ENCODE results near the gene P2RX2.

Gene P2RX2

DNA sequence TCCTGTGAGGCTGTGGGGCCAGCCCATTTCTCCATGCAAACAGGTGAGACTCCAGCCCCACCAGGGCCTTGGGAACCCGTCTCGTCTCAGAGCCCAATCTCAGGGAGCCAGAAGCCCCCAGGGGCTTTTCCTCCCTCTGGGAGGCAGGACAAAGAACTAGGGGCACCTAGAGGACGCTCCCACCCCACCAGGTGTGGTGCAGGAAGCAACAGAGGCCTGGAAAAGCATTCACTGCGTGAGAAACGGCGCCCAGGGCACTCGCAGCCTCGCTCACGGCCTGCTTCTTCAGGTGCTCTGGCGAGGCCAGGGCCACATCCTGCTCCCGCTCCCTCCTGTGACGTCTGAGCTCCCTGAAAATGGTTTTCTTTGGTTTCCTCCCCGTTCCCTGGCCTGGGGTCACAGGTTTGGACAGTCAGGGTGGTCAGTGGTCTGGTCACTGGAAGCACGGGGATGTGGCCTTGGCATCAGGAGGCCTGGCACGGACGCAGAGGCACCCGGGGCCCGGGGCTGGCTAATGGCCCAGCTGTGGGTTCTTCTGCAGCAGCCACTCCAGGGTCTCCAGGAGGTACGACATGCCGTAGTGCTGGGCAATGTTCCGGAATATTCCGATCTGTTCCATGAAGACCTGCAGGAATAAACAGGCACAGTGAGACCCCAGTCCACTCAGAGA is 5.7 kb downstream of the P2RX2 start:
- H3K27me3 ChIP-seq (ENCODE audit: low read depth, low read length) = no peaks in the 10 kb centered on the region

GRCh38 chr12:132624910-132625630 is 6.5 kb downstream of the P2RX2 start:
- Histone ChIP-seq H3K9me3 (ENCODE audit: control insufficient read depth in 1 of 2, low read length in 2 of 2) (no peaks in the 10 kb centered on the region), H3K27ac (ENCODE audit: low read length) (no peak overlapping the region), H3K27me3 (ENCODE audit: low read depth, low read length) (no peaks in the 10 kb centered on the region), H3K4me3 (ENCODE audit: low read depth in 1 of 2, low read length in 2 of 2) (no peak overlapping the region), H3K36me3 (ENCODE audit: control insufficient read depth in 1 of 2, insufficient read depth in 2 of 2, low read length in 2 of 2) (peaks cover 7 to 29% of the 10 kb centered on the region in 2 donors), H3K4me1 (ENCODE audit: control insufficient read depth in 1 of 2, insufficient read depth in 2 of 2, low read length in 2 of 2) (peaks cover 6 to 14% of the 10 kb centered on the region in 2 donors)

More for the DNA sequence above, 5.7 kb downstream of the P2RX2 start:
- Histone ChIP-seq H3K27ac (ENCODE audit: low read length) (no peak overlapping the region), H3K4me1 (ENCODE audit: control insufficient read depth in 1 of 2, insufficient read depth in 2 of 2, low read length in 2 of 2) (peaks cover 6 to 14% of the 10 kb centered on the region in 2 donors), H3K9me3 (ENCODE audit: control insufficient read depth in 1 of 2, low read length in 2 of 2) (no peaks in the 10 kb centered on the region), H3K4me3 (ENCODE audit: low read depth in 1 of 2, low read length in 2 of 2) (no peak overlapping the region), H3K36me3 (ENCODE audit: control insufficient read depth in 1 of 2, insufficient read depth in 2 of 2, low read length in 2 of 2) (peaks cover 0 to 27% of the 10 kb centered on the region in 2 donors)

GRCh38 chr12:132625731-132626430 is 7.3 kb downstream of the P2RX2 start:
- no peaks in the 10 kb centered on the region for H3K9me3 ChIP-seq (ENCODE audit: control insufficient read depth in 1 of 2, low read length in 2 of 2)
- H3K36me3 ChIP-seq (ENCODE audit: control insufficient read depth in 1 of 2, insufficient read depth in 2 of 2, low read length in 2 of 2) = peaks cover 7 to 36% of the 10 kb centered on the region in 2 donors
- H3K4me1 ChIP-seq (ENCODE audit: control insufficient read depth in 1 of 2, insufficient read depth in 2 of 2, low read length in 2 of 2) = peaks cover 6 to 14% of the 10 kb centered on the region in 2 donors

DNA sequence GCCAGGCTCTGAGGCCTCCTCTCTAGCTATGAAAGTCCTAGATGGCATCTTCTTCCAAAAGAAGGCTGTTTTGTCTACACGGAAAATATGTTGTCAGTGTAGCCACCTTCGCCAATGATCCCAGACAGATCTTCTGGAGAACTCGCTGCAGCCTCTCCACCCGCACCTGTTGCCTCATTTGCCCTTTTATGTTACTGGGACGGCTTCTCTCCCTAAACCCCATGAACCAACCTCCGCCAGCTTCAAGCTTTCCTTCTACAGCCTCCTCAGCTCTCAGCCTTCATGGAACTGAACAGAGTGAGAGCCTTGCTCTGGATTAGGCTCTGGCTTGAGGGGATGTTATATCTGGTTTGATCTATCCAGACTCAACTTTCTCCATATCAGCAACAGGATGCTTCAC is 10.8 kb downstream of the P2RX2 start:
- Histone ChIP-seq H3K9me3 (ENCODE audit: control insufficient read depth in 1 of 2, low read length in 2 of 2) (no peaks in the 10 kb centered on the region), H3K4me3 (ENCODE audit: low read depth in 1 of 2, low read length in 2 of 2) (no peak overlapping the region), H3K27me3 (ENCODE audit: low read depth, low read length) (no peaks in the 10 kb centered on the region), H3K27ac (ENCODE audit: low read length) (no peak overlapping the region), H3K4me1 (ENCODE audit: control insufficient read depth in 1 of 2, insufficient read depth in 2 of 2, low read length in 2 of 2) (no peaks in the 10 kb centered on the region), H3K36me3 (ENCODE audit: control insufficient read depth in 1 of 2, insufficient read depth in 2 of 2, low read length in 2 of 2) (peaks cover 21 to 65% of the 10 kb centered on the region in 2 donors)

More at GRCh38 chr12:132625731-132626430, 7.3 kb downstream of the P2RX2 start:
- Histone ChIP-seq H3K27ac (ENCODE audit: low read length) (no peak overlapping the region), H3K4me3 (ENCODE audit: low read depth in 1 of 2, low read length in 2 of 2) (no peak overlapping the region), H3K27me3 (ENCODE audit: low read depth, low read length) (no peaks in the 10 kb centered on the region)

GRCh38 chr12:132630672-132631071 is 12.1 kb downstream of the P2RX2 start:
- H3K27me3 ChIP-seq (ENCODE audit: low read depth, low read length) = no peaks in the 10 kb centered on the region
- H3K27ac ChIP-seq (ENCODE audit: low read length) = no peak overlapping the region
- peaks cover 26 to 61% of the 10 kb centered on the region in 2 donors for H3K36me3 ChIP-seq (ENCODE audit: control insufficient read depth in 1 of 2, insufficient read depth in 2 of 2, low read length in 2 of 2)
- H3K9me3 ChIP-seq (ENCODE audit: control insufficient read depth in 1 of 2, low read length in 2 of 2) = no peaks in the 10 kb centered on the region
- no peak overlapping the region for H3K4me3 ChIP-seq (ENCODE audit: low read depth in 1 of 2, low read length in 2 of 2)
- no peaks in the 10 kb centered on the region for H3K4me1 ChIP-seq (ENCODE audit: control insufficient read depth in 1 of 2, insufficient read depth in 2 of 2, low read length in 2 of 2)

DNA sequence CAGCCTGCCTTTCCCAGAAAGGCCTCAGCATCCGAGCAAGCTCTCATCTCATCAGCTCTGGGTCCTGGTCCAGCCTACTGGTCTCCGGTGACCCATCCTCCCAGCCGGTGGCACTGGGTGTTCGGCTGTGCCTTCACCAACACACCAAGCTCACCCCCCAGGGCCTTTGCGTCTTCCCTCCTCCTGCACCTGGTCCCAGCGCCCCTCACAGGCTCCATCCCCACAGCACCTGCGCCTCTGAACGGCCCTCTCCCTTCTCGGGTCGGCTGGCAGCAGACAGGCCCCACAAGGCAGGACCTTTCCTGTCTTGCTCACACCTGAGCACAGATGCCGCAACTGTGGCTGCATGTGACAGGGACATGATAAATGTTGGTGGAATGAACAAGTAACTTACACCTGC is 13.1 kb downstream of the P2RX2 start:
- no peaks in the 10 kb centered on the region for H3K9me3 ChIP-seq (ENCODE audit: control insufficient read depth in 1 of 2, low read length in 2 of 2)
- no peaks in the 10 kb centered on the region for H3K27me3 ChIP-seq (ENCODE audit: low read depth, low read length)
- no peaks in the 10 kb centered on the region for H3K4me1 ChIP-seq (ENCODE audit: control insufficient read depth in 1 of 2, insufficient read depth in 2 of 2, low read length in 2 of 2)
- no peak overlapping the region for H3K4me3 ChIP-seq (ENCODE audit: low read depth in 1 of 2, low read length in 2 of 2)
- H3K36me3 ChIP-seq (ENCODE audit: control insufficient read depth in 1 of 2, insufficient read depth in 2 of 2, low read length in 2 of 2) = peaks cover 30 to 64% of the 10 kb centered on the region in 2 donors
- no peak overlapping the region for H3K27ac ChIP-seq (ENCODE audit: low read length)

- no peaks in the 10 kb centered on the region for H3K4me1 ChIP-seq (ENCODE audit: control insufficient read depth in 1 of 2, insufficient read depth in 2 of 2, low read length in 2 of 2)
- H3K36me3 ChIP-seq (ENCODE audit: control insufficient read depth in 1 of 2, insufficient read depth in 2 of 2, low read length in 2 of 2) = peaks cover 35 to 73% of the 10 kb centered on the region in 2 donors
- H3K27me3 ChIP-seq (ENCODE audit: low read depth, low read length) = no peaks in the 10 kb centered on the region
- H3K4me3 ChIP-seq (ENCODE audit: low read depth in 1 of 2, low read length in 2 of 2) = no peak overlapping the region
- no peaks in the 10 kb centered on the region for H3K9me3 ChIP-seq (ENCODE audit: control insufficient read depth in 1 of 2, low read length in 2 of 2)
- H3K27ac ChIP-seq (ENCODE audit: low read length) = no peak overlapping the region
Measured at GRCh38 chr12:132632521-132633228, 14.1 kb downstream of the P2RX2 start.

- Histone ChIP-seq H3K36me3 (ENCODE audit: control insufficient read depth in 1 of 2, insufficient read depth in 2 of 2, low read length in 2 of 2) (peaks cover 39 to 78% of the 10 kb centered on the region in 2 donors), H3K27ac (ENCODE audit: low read length) (no peak overlapping the region), H3K27me3 (ENCODE audit: low read depth, low read length) (no peaks in the 10 kb centered on the region), H3K9me3 (ENCODE audit: control insufficient read depth in 1 of 2, low read length in 2 of 2) (no peaks in the 10 kb centered on the region), H3K4me3 (ENCODE audit: low read depth in 1 of 2, low read length in 2 of 2) (no peak overlapping the region), H3K4me1 (ENCODE audit: control insufficient read depth in 1 of 2, insufficient read depth in 2 of 2, low read length in 2 of 2) (no peaks in the 10 kb centered on the region)
Measured at GRCh38 chr12:132633398-132633797, 14.8 kb downstream of the P2RX2 start.

- Histone ChIP-seq H3K27me3 (ENCODE audit: low read depth, low read length) (no peaks in the 10 kb centered on the region), H3K9me3 (ENCODE audit: control insufficient read depth in 1 of 2, low read length in 2 of 2) (no peaks in the 10 kb centered on the region), H3K36me3 (ENCODE audit: control insufficient read depth in 1 of 2, insufficient read depth in 2 of 2, low read length in 2 of 2) (peaks cover 39 to 76% of the 10 kb centered on the region in 2 donors), H3K4me1 (ENCODE audit: control insufficient read depth in 1 of 2, insufficient read depth in 2 of 2, low read length in 2 of 2) (no peaks in the 10 kb centered on the region), H3K27ac (ENCODE audit: low read length) (no peak overlapping the region), H3K4me3 (ENCODE audit: low read depth in 1 of 2, low read length in 2 of 2) (no peak overlapping the region)
Measured at GRCh38 chr12:132633901-132634300, 15.3 kb downstream of the P2RX2 start.

GRCh38 chr12:132634411-132634990 is 15.9 kb downstream of the P2RX2 start:
- Histone ChIP-seq H3K36me3 (ENCODE audit: control insufficient read depth in 1 of 2, insufficient read depth in 2 of 2, low read length in 2 of 2) (peaks cover 38 to 70% of the 10 kb centered on the region in 2 donors), H3K4me3 (ENCODE audit: low read depth in 1 of 2, low read length in 2 of 2) (no peak overlapping the region), H3K27me3 (ENCODE audit: low read depth, low read length) (no peaks in the 10 kb centered on the region), H3K9me3 (ENCODE audit: control insufficient read depth in 1 of 2, low read length in 2 of 2) (no peaks in the 10 kb centered on the region), H3K4me1 (ENCODE audit: control insufficient read depth in 1 of 2, insufficient read depth in 2 of 2, low read length in 2 of 2) (no peaks in the 10 kb centered on the region), H3K27ac (ENCODE audit: low read length) (no peak overlapping the region)

Measured in muscle layer of duodenum (tissue), 2 donors.